Upper lobe of left lung (tissue), 4 donors: Measurements from ENCODE around the gene KRT14.
"Not testable (repeated sequence)": the region's sequence is repeated elsewhere in the genome, so short reads cannot be mapped to it uniquely, and the experiment has no call there.

Experiments
- CTCF ChIP-seq, 6 experiments: fragments of 450-650 bp in 4 of 6; fragments of 200-600 bp in 2 of 6; sonication (generic) in 2 of 6; IDR thresholded peaks; one replicate each; pipeline ENCODE4 v1.5.1; 2016 to 2019; ENCODE audit warnings: antibody characterized with exemption in 6 of 6
- POLR2A ChIP-seq, 4 donors: fragments of 450-650 bp; IDR thresholded peaks; one replicate each; pipeline ENCODE4 v1.5.1; 2016 to 2017; ENCODE audit warnings: antibody characterized with exemption in 4 of 4, mild to moderate bottlenecking in 2 of 4

GRCh38 chr17:41606930-41607329, 20.2 kb upstream of the KRT14 start:
- not testable (repeated sequence) for TF ChIP-seq CTCF, POLR2A (IDR thresholded peaks at IDR 0.05)
